Measurements from ENCODE around the gene NLRP3. TPM values are rescaled to one million over a fixed set of nuclear protein-coding genes. Genes with fewer than 3 reads are reported as not detected.

The NLRP3 gene
- total RNA-seq, 2 experiments from 2014 or later: 0.20 TPM; not detected in 1

DNA sequence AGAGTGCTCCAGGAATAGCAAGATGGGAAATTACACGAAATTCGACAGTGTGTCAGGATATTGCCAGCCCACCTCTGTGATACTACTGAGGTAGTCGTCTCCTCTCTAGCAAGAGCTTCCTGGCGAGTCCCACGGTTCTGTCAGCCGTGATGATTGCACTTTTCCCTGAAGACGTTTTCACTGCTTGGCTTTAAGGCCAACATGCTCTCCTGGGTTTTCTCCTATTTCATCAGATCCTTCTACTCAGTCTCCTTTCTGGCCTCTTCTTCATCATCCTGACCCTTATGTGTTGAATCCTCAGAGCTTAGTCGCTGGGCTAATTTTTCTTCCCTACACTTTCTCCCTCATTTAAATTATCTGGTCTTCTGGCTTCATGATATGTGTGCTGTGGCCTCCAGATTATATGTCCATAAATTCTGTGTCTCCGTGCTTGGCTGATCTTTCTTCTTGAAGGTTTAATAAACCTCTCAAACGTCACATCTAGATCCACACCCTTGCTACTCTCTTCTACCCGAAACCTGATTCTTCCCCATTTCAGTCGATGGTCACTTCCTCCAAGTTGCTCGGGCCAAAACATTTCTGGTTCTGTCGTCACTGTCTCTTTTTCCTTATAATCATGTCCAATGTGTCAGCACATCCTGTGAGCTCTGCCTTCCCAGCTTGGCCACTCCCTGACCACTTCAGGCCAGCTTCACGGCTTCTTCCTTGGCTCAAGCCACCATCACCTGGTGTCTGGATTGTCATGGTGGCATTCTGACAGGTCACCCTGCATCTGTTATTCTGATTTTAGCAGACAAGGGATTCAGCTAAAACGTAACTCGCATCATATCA, 29.8 kb downstream of the NLRP3 start:
- Mint-ChIP-seq H3K27ac (no peak overlapping the region), H3K27me3 (ENCODE audit: low read depth) (no peaks in the 10 kb centered on the region), H3K9me3 (no peaks in the 10 kb centered on the region), H3K4me1 (ENCODE audit: low read depth) (peaks cover 7% of the 10 kb centered on the region), H3K4me3 (no peak overlapping the region), H3K36me3 (ENCODE audit: low read depth) (peaks cover 32% of the 10 kb centered on the region)
- CTCF ChIA-PET: interaction anchor here (0.6 to 1.2 kb wide), 2 partner anchors 55 to 1644 kb away, joined by 3 to 4 read pairs; no protein-coding TSS in a partner anchor
- DNase-seq: no peak
- intact Hi-C loops (cut with micrococcal nuclease): no loop called here

DNA sequence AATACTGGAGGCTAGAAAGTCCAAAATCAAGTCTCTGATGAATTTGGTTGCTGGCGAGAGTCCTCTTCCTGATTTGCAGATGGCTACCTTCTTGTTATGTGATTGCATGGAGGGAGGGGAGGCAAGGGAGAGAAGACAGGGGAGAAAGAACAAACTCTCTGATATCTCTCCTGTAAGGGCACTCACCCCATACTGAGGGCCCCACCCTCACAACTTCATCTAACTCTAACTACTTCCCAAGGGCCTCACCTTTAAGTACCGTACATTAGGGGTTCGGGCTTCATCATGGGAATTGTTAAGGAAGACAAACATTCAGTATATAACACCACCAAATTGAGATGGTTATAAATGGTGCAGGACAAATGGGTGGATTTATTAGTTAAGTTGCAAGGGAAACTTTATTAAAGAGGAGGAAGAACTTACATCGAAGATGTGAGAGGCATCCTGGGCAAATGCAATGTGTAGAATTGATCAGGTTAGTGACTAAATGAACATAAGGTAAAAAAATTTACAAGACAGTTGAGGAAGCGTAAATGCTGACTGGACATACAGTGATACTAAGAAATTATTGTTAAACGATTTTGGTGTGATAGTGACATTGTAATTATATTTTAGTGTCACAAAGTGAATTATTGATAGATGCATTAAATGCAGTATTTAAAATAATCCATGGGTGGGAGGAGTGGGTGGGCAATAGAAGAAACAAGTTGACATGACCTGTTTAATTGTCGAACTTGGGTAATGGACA, 31.4 kb downstream of the NLRP3 start:
- CTCF ChIA-PET: no interaction called here
- peak overlapping the region; percentile 56 for H3K4me3 Mint-ChIP-seq
- no peak overlapping the region for H3K27ac Mint-ChIP-seq

DNA sequence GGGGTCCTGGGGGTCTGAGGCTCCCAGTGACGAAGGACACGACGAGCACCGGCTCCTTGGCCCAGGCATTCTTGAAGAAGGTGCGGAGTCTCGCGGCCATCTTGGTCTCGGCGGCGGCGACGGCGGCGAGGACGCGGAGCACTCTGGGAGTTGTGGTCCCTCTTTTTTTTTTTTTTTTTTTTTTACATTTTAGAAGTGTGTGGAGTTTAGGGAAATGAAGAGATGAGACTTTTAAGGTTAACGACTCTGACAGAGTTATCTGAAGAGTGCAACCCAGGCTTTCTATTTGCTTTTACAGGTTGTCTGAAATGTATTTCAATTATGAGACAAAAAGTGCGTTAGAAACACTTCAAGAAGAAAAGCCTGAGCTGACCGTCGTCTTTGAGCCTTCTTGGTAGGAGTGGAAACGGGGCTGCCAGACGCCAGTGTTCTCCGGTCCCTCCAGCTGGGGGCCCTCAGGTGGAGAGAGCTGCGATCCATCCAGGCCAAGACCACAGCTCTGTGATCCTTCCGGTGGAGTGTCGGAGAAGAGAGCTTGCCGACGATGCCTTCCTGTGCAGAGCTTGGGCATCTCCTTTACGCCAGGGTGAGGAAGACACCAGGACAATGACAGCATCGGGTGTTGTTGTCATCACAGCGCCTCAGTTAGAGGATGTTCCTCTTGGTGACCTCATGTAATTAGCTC, 32.3 kb downstream of the NLRP3 start:
- Mint-ChIP-seq H3K36me3 (ENCODE audit: low read depth) (peaks cover 27% of the 10 kb centered on the region), H3K27me3 (ENCODE audit: low read depth) (no peaks in the 10 kb centered on the region), H3K27ac (peak overlapping the region; percentile 22), H3K4me1 (ENCODE audit: low read depth) (peaks cover 7% of the 10 kb centered on the region), H3K9me3 (no peaks in the 10 kb centered on the region), H3K4me3 (peak overlapping the region; percentile 56)
- CTCF ChIA-PET: interaction anchor here (0.7 to 1.0 kb wide), 2 partner anchors 58 to 78 kb away, joined by 3 to 4 read pairs; no protein-coding TSS in a partner anchor
- peak; percentile 51 for DNase-seq
- intact Hi-C loops (cut with micrococcal nuclease): no loop called here

More for the DNA sequence above, 31.4 kb downstream of the NLRP3 start:
- Mint-ChIP-seq H3K27me3 (ENCODE audit: low read depth) (no peaks in the 10 kb centered on the region), H3K4me1 (ENCODE audit: low read depth) (peaks cover 7% of the 10 kb centered on the region), H3K36me3 (ENCODE audit: low read depth) (peaks cover 27% of the 10 kb centered on the region), H3K9me3 (no peaks in the 10 kb centered on the region)
- intact Hi-C loops (cut with micrococcal nuclease): no loop called here
- no peak for DNase-seq

DNA sequence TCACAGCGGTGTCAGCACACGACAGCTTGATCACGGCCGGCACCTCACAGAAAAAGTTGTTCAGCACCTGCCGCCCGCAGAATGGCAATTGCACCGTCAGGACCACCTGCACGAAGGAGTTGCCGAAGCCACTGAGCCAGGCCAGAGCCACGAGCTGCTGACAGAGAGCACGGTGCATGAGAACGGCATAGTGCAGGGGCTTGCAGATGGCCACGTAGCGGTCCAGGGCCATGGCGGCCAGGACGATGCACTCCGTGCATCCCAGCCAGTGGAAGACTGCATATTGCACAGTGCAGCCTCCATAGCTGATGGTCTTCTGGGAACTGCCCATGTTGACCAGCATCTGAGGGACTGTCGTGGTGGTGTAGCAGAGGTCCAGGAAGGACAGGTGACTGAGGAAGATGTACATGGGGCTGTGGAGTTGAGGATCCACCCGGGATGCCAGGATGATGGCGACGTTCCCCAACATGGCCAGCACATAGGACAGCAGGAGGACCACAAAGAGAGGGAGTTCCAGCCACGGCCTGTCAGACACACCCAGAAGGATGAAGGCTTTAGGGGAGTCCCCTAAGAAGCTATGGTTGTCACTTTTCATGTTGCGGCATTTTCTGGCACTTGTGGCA, 35.5 kb downstream of the NLRP3 start:
- Mint-ChIP-seq H3K27me3 (ENCODE audit: low read depth) (peaks cover 4% of the 10 kb centered on the region), H3K36me3 (ENCODE audit: low read depth) (peaks cover 9% of the 10 kb centered on the region), H3K27ac (no peak overlapping the region), H3K4me3 (no peak overlapping the region), H3K4me1 (ENCODE audit: low read depth) (peaks cover 7% of the 10 kb centered on the region), H3K9me3 (no peaks in the 10 kb centered on the region)
- intact Hi-C loops (cut with micrococcal nuclease): no loop called here
- DNase-seq: no peak
- CTCF ChIA-PET: no interaction called here

DNA sequence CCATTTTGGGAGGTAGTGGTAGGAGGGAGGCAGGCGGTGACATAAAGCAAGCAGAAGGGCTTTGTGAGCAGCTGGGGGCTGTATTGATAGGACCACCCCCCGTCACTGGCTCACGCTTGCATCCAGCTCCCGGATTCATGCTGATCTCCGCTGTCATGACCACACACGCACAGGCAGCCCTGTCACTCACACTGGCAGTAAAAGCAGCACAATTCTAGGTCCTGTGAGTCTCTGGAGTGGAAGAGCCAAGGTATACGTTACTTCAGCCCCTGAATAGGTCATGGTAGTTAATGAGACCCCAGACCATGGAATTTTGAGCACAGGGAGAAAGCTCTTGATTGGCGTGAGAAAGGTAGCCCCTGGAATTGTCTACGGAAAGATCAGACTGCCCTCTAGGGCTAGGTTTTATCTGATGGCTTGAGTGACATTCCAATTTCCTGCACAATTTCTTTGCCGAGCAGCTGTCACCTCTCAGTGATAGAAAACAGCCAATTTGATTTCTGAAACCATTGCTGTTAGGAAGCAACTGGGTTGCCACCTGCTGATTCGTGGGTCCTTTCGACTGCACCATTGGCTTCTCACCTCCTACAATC, 36.6 kb downstream of the NLRP3 start:
- DNase-seq: no peak
- Mint-ChIP-seq H3K27ac (no peak overlapping the region), H3K4me3 (no peak overlapping the region), H3K4me1 (ENCODE audit: low read depth) (peaks cover 13% of the 10 kb centered on the region), H3K27me3 (ENCODE audit: low read depth) (peaks cover 6% of the 10 kb centered on the region), H3K9me3 (no peaks in the 10 kb centered on the region), H3K36me3 (ENCODE audit: low read depth) (no peaks in the 10 kb centered on the region)
- CTCF ChIA-PET: interaction anchor here (0.6 kb wide), 1 partner anchor 62 kb away, joined by 3 read pairs; no protein-coding TSS in a partner anchor
- intact Hi-C loops (cut with micrococcal nuclease): no loop called here

DNA sequence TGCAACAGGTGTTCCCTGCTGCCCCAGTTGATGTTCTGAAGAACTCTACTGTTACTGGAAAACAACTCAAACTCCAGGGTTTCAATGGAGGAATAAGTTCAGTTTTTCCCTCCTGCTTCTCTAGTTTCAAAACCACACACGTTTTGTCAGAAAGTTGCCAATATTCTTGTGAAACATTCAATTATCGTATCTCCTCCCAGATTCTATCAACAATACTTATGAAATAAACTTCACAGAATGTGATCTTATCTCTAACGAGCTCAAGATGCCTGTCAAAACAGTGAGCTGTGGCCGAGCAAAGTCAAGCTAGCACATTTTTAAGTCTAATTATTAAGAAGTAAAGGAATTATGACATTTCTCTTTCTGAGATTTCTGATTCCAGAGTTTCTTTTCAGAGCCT, 37.3 kb downstream of the NLRP3 start:
- H3K27me3 Mint-ChIP-seq (ENCODE audit: low read depth): peaks cover 6% of the 10 kb centered on the region
- H3K4me1 Mint-ChIP-seq (ENCODE audit: low read depth): peaks cover 16% of the 10 kb centered on the region
- H3K4me3 Mint-ChIP-seq: no peak overlapping the region
- no peak overlapping the region for H3K27ac Mint-ChIP-seq
- intact Hi-C loops (cut with micrococcal nuclease): no loop called here
- DNase-seq: no peak
- CTCF ChIA-PET: no interaction called here
- no peaks in the 10 kb centered on the region for H3K36me3 Mint-ChIP-seq (ENCODE audit: low read depth)
- no peaks in the 10 kb centered on the region for H3K9me3 Mint-ChIP-seq

DNA sequence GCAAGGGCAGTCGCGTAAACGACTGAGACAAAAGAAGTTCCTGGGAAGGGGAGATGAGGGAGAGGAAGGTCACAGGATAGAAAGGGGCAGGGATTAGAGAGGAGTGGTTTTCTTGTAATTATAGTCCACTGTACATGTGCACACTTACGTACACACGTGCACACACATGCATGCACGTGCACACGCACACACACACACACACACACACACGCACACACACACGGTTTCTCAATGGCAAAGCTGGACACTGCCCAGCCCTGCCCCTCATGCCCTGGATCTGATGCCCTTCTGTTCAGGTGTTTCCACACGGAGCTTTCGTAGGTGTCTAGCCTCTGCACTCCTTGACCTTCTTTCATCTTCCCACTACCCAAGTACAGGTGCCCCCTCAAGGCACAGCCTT, 38.0 kb downstream of the NLRP3 start:
- Mint-ChIP-seq H3K27ac (no peak overlapping the region), H3K4me1 (ENCODE audit: low read depth) (peaks cover 16% of the 10 kb centered on the region), H3K36me3 (ENCODE audit: low read depth) (no peaks in the 10 kb centered on the region), H3K4me3 (no peak overlapping the region), H3K9me3 (no peaks in the 10 kb centered on the region), H3K27me3 (ENCODE audit: low read depth) (peaks cover 6% of the 10 kb centered on the region)
- CTCF ChIA-PET: no interaction called here
- no peak for DNase-seq
- intact Hi-C loops (cut with micrococcal nuclease): no loop called here

DNA sequence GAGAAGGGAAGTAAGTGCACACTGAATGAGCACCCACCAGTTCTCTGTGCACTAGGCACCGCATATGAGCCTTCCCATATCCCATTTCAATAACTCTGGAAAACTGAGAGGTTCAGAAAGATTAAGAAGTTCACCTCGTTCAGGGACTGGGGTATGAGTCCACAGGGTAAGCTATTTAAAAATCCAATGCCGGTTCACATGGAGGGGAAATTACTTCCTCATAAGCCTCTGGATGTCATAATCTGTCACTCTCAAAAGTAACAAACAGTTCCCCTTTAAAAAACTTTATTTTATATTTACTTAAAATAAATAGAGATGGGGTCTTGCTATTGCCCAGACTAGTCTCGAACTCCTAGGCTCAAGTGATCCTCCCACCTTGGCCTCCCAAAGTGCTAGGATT, 40.0 kb downstream of the NLRP3 start:
- DNase-seq: no peak
- CTCF ChIA-PET: no interaction called here
- intact Hi-C loops (cut with micrococcal nuclease): no loop called here
- Mint-ChIP-seq H3K36me3 (ENCODE audit: low read depth) (no peaks in the 10 kb centered on the region), H3K27me3 (ENCODE audit: low read depth) (peaks cover 6% of the 10 kb centered on the region), H3K9me3 (no peaks in the 10 kb centered on the region), H3K4me3 (no peak overlapping the region), H3K27ac (no peak overlapping the region), H3K4me1 (ENCODE audit: low read depth) (peaks cover 11% of the 10 kb centered on the region)

DNA sequence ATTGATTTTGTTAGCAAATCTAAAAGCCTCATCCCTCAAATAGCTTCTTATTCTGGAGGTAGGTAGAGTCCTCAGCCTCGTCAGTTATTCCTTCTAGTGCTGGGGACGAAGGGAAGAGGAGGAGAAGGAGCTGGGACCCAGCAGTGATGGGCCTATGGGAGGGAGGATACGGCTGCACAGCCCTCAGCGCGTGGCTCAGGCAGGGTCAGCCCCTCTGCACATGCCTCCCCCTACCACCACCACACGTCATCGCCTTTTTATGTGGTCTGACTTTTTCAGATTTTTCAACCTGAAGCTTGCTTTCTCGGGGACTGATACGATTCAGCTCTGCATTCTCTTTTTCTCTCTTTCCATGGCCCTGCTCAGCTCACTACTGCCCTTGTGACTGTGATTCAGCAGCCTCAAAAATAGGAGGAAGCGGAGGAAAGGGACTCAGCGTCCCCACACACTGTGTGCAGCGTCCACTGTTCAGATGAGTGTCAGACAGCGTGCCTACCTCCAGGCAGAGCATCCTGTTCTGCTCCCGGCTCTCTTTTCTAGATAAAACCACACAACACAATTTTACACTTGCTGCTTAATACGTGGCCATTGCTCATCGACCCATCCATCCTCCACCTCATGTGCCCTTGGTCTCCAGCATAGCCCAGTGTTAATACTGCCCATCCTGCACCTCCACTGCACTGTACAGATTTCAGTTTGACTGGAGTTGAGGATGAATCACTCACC, 41.1 kb downstream of the NLRP3 start:
- Mint-ChIP-seq H3K9me3 (no peaks in the 10 kb centered on the region), H3K27ac (no peak overlapping the region), H3K4me1 (ENCODE audit: low read depth) (peaks cover 11% of the 10 kb centered on the region), H3K27me3 (ENCODE audit: low read depth) (peaks cover 8% of the 10 kb centered on the region), H3K4me3 (no peak overlapping the region), H3K36me3 (ENCODE audit: low read depth) (no peaks in the 10 kb centered on the region)
- intact Hi-C loops (cut with micrococcal nuclease): loop anchor here (1.0 kb wide), 1 partner anchor 47 kb away; no protein-coding TSS in a partner anchor
- CTCF ChIA-PET: no interaction called here
- peak; percentile 34 for DNase-seq

DNA sequence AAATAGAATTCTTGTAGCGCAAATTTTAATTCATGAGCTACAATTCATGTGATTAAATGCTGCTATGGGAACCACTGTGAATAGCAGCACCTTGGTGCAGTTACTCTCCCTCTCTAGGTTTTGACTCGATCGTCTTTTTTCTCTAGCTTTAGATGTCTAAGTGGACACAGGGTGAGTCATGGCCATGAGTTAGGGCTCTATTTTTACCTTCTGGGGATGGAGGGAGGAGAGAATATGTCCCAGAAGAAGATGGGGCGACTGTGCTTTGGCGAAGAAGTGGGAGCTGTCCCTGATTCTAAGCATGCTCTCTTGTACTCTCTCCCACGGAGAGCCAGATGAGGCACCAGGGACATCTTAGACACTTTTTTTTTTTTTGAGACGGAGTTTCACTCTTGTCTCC, 43.5 kb downstream of the NLRP3 start:
- CTCF ChIA-PET: interaction anchor here (1.5 kb wide), 1 partner anchor 87 kb away, joined by 7 read pairs; no protein-coding TSS in a partner anchor
- H3K9me3 Mint-ChIP-seq: no peaks in the 10 kb centered on the region
- H3K27ac Mint-ChIP-seq: no peak overlapping the region
- no peak for DNase-seq
- H3K27me3 Mint-ChIP-seq (ENCODE audit: low read depth): peaks cover 13% of the 10 kb centered on the region
- H3K36me3 Mint-ChIP-seq (ENCODE audit: low read depth): no peaks in the 10 kb centered on the region
- H3K4me3 Mint-ChIP-seq: no peak overlapping the region
- intact Hi-C loops (cut with micrococcal nuclease): no loop called here
- peaks cover 11% of the 10 kb centered on the region for H3K4me1 Mint-ChIP-seq (ENCODE audit: low read depth)

DNA sequence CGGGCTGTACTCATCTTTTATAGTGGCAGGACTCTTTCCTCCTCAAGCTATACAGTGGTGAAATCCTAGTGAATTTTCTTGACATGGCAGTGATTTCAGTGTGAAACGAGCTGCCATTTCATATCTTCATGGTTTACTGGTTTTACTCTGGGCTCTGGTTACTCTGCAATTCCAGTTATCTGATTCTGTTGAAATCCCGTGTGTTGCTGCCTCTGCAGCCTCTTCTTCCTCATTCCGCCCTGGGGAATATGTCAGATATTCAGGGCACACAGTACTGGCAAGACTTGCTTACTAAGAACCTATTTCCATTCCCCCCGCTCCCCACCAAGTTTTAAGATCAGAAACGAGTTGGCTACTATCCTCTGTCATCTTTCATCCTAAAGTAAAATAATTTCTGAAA, 49.8 kb downstream of the NLRP3 start:
- intact Hi-C loops (cut with micrococcal nuclease): no loop called here
- no peak overlapping the region for H3K4me3 Mint-ChIP-seq
- no peaks in the 10 kb centered on the region for H3K9me3 Mint-ChIP-seq
- H3K4me1 Mint-ChIP-seq (ENCODE audit: low read depth): no peaks in the 10 kb centered on the region
- H3K27me3 Mint-ChIP-seq (ENCODE audit: low read depth): peaks cover 7% of the 10 kb centered on the region
- CTCF ChIA-PET: no interaction called here
- no peak overlapping the region for H3K27ac Mint-ChIP-seq
- H3K36me3 Mint-ChIP-seq (ENCODE audit: low read depth): no peaks in the 10 kb centered on the region
- DNase-seq: no peak
